Measurements from ENCODE around the gene SLC35A3.
"Not testable (repeated sequence)": the region's sequence is repeated elsewhere in the genome, so short reads cannot be mapped to it uniquely, and the experiment has no call there.

DNA sequence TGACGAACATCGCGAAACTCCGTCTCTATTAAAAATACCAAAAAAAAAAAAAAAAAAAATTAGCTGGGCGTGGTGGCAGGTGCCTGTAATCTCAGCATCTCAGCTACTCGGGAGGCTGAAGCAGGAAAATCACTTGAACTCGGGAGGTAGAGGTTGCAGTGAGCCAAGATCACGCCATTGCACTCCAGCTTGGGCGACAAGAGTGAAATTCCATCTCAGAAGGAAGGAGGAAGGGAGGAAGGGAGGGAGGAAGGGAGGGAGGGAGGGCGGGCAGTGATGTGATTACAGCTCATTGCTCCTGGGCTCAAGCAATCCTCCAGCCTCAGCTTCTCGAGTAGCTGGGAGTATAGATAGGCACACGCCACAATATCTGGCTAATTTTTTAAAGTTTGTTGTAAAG is 7.5 kb downstream of the SLC35A3 start:
- TF ChIP-seq, protein P1, sequence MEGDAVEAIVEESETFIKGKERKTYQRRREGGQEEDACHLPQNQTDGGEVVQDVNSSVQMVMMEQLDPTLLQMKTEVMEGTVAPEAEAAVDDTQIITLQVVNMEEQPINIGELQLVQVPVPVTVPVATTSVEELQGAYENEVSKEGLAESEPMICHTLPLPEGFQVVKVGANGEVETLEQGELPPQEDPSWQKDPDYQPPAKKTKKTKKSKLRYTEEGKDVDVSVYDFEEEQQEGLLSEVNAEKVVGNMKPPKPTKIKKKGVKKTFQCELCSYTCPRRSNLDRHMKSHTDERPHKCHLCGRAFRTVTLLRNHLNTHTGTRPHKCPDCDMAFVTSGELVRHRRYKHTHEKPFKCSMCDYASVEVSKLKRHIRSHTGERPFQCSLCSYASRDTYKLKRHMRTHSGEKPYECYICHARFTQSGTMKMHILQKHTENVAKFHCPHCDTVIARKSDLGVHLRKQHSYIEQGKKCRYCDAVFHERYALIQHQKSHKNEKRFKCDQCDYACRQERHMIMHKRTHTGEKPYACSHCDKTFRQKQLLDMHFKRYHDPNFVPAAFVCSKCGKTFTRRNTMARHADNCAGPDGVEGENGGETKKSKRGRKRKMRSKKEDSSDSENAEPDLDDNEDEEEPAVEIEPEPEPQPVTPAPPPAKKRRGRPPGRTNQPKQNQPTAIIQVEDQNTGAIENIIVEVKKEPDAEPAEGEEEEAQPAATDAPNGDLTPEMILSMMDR (IDR thresholded peaks at IDR 0.05): not testable (repeated sequence)
- not testable (repeated sequence) for TF ChIP-seq POLR2A (IDR thresholded peaks at IDR 0.05)

All from thyroid gland (tissue), 4 donors.